ENCODE results near the gene HSPB1.
"Not testable (repeated sequence)": the region's sequence is repeated elsewhere in the genome, so short reads cannot be mapped to it uniquely, and the experiment has no call there.

HSPB1 gene

DNA sequence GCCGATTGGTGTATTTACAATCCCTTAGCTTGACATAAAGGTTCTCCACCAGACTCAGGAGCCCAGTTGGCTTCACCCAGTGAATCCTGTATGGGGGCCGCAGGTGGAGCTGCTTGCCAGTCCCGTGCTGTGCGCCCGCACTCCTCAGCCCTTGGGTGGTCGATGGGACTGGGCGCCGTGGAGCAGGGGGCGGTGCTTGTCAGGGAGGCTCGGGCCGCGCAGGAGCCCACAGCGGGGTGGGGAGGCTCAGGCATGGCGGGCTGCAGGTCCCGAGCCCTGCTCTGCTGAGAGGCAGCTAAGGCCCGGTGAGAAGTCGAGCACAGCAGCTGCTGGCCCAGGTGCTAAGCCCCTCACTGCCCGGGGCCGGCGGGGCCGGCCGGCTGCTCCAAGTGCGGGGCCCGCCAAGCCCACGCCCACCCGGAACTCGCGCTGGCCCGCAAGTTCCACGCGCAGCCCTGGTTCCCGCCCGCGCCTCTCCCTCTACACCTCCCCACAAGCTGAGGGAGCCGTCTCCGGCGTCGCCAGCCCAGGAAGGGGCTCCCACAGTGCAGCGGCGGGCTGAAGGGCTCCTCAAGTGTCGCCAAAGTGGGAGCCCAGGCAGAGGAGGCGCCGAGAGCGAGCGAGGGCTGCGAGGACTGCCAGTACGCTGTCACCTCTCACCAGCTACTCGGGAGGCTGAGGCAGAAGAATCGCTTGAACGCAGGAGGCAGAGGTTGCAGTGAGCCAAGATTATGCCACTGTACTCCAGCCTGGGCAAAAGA, 7.0 kb downstream of the HSPB1 start:
- not testable (repeated sequence) for DNase-seq

DNA sequence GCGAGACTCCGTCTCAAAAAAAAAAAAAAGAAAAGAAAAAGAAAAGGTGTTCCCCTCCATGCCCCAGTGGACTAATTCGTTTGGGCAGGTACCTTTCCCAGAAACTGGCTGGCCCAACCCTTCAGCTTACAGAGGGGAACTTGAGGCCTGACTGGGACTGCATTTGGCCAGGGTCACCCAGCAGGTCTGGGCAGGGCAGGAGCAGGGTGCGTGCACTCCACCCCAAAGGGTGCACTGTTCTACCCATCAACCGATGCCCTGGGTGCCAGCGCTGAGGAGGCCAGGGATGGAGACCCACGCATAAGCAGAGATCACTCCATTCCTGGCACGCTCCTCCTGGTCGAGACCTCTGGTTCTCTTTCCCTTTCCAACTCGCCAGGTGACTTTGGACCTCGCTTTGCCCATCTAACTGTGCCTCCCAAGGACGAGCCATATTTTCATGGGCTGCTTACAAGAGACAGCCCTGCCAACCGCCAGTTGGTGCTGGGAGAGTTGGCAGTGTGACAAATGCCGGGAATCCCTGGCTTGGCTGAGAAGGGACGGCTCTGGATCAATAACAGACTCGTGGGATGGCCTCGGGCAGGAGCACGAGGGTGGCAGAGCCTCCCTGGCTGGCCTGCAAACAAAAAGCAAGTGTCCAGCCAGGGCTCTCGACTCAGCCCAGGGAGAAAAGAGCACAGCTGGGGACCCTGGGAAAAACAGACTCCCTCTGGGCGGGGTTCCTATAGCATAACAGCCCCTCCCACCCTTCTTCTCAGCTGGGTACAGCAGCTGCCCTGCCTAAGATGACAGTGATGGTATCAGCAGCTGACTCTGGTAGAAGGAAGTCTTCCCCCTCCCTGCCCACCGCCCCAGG, 7.9 kb downstream of the HSPB1 start:
- peak; percentile 96 for DNase-seq

DNA sequence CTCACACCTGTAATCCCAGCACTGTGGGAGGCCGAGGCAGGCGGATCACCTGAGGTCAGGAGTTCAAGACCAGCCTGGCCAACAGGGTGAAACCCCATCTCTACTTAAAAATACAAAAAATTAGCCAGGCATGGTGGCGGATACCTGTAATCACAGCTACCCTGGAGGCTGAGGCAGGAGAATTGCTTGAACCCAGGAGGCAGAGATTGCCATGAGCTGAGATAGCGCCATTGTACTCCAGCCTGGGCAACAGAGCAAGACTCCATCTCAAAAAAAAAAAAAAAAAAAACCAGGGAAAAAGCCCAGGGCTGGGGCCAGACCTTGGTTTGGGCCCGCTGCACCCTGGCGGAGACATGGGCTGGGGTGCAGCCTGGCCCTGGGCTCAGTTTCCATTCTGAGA, 9.4 kb downstream of the HSPB1 start:
- DNase-seq, result not testable (repeated sequence)

DNA sequence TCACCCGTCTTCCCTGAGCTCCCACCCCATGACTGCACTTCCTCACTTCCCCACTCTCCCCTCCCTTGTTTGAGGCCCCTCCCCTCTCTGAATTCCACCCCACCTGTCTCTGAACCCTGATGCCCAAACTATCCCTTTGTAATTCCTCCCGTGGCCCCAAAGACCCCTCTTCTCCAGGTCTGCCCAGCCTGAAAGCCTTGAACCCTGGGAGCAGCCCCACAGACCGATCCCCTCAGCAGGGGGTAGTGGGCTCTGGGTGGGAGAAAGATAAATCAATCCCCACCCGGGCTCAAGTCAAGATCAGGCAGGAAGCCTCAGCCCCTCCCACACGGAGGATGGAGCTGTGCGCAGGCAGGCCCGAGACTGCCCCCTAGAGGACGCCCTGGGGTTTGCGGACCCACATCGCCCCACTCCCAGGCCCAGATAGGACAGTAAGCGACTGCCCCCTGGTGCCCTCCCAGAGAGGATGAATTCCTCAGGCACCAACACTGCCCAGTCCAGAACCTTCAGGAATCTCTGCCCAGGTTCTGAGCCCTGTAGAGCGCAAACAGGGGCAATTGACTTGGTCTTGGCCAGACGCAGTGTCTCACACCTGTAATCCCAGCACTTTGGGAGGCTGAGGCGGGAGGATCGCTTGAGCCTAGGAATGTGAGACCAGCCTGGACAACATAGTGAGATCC, 11.7 kb downstream of the HSPB1 start:
- DNase-seq, result peak; percentile 94

GRCh38 chr7:76314740-76315139, 12.3 kb downstream of the HSPB1 start:
- DNase-seq, result not testable (repeated sequence)

DNA sequence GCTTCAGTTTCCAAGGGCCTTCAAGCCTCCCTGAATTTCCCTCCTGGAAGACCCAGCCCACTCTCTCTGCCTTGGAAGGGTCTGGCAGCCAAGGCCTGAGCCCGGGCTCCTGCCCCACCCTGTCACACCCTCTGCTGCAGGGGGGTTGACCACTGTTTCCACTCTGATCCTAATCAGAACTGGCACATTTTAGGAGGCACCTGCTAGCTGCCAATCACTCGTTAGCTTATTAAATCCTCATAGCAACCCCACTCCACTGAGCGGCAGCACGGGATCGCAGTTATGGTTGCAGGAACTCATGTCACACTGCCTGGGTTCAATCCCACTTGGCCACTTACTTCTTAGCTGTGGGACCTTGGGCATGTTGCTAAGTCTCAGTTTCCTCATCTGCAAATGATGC, 12.9 kb downstream of the HSPB1 start:
- DNase-seq, result no peak

DNA sequence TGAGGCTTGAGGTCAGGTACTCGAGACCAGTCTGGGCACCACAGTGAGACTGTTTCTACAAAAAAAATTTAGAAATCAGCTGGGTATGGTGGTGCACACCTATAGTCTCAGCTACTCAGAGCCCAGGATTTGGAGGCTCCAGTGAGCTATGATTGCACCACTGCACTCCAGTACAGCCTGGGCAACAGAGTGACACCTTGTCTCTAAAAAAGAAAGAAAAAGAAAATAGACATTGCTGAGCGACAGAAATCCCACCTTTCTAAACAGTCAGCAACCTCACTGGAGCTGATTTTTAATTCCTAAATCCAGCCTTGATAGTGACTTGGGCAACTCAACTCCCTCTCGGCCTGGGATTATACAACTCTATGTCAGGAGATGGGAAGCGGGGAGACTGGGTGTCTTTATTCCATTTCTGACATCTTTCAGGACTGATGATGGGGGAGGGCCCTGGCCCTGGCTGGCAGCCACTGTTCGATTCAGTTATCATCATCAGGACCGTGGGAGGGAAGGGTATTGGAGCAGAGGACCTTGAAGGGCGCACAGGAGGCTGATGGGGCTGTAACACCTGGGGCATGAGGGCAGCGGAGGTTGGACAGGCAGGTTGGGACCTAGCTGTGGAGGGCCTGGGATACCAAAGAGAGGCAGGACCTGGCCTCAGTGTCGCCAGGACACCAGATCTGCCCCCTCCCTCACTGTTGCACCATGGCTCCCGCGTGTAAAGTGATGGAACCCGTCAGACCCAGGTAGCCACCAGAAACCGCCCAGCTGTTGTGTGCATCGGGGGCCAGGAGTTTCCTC, 14.7 kb downstream of the HSPB1 start:
- peak; percentile 57 for DNase-seq

DNA sequence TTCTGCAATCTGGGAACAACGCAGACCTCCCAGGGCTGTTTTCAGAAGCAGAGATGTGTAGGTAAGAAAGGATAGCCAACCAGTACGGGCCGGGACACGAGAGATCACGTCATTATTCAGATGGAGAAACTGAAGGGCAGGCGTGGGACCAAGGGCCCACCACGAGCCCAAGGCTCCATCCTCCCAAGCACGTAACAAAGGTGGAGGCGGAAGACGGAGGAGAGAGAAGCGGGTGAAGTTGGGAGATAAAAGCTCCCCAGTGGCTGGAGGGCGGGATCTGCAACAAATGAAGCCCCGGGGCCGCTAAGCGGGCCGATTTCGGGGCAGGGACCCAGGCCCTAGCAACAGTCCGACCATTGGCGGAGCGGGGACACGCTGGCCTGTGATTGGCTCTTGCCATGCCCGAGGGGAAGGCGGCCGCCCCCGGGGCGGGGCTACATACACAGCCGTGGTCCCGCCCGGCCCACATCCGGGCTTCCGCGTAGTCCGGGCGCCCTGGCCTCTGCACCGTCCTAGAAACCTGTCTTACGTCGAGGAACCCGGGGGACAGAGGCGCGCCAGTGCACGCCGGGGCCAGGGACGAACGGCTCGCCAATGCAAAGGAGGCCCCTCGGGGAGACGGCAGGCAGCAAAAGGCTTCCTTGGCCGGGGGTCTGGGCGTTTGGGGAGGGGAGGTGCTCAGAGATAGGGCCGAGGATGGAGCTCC, 15.5 kb downstream of the HSPB1 start:
- peak; percentile 99 for DNase-seq

DNA sequence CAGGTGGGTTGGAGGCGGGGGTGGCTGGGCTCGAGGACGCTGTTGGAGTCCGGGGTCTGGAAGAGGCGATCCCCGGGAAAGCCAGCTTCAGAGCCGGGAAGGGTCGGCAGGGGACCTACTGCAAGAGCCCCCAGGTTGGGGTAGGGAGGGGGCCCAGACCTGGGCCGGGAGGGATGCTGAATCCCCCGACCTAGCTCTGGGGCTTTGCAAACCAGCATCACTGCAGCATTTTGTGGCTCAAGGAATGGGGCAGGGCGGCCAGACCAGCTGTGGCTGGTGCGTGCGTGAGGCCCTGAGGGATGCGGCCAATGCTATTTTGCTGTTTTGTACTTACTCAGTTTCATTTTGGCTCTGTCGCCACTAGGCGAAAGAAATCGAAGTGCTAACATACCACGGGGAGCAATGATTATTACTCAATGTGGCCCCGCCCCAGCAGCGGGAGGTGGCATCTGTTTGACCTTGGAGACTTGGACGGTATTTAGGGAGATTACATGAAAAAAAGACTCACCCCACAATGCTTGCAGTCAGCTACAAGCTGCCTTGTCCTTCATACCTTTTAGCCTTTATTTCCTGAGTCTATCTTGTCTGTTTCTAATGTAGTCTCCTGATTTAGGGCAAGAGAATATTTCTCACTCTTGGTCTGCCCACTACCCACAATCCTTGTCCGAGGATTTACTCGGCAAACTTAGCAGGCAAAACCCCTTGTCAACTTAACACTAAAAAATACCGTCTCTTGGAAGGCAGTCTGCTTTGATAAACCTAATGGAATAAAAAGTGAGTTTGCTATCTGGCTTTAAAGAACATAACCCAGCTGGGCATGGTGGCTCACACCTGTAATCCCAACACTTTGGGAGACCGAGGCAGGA, 16.2 kb downstream of the HSPB1 start:
- peak; percentile 87 for DNase-seq

DNA sequence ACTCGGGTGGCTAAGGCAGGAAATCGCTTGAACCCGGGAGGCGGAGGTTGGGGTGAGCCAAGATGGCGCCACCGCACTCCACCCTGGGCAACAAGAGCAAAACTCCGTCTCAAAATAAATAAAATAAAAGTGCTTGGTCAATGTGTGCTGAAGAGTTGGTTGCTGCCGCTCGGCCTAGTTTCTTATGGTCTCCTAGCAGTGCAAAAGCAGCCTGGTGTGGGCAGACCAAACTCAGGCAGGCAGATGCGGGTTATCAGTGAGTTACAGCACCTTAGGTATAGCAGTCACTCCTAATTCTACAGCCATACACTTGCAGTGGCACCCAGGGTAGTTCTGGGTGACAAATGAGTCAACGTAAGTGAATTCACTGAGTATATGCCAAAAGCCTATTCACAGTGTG, 22.6 kb downstream of the HSPB1 start:
- DNase-seq, result no peak

- DNase-seq, result no peak
Measured at GRCh38 chr7:76325811-76326210, 23.3 kb downstream of the HSPB1 start.

GRCh38 chr7:76326646-76327233, 24.3 kb downstream of the HSPB1 start:
- no peak for DNase-seq

DNA sequence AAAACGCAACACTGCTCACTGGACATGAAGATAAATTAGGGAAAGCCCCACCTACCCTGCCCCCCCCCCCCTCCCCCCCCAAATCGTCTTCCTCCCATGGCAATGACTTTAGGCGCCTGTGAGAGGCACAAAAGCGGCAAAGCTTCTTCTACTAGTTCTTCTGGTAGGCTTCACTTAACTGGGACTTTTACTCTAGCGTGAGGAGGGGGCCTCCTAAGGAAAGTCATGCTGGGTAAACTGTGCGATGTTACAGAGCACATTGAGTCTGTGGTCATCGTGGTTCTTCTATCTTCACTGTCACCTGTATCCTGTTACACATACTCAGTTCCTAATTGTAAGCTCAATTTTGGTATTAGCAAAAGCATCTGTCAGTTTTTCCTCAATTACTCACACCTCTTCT, 25.1 kb downstream of the HSPB1 start:
- DNase-seq, result no peak

GRCh38 chr7:76328389-76328788, 25.9 kb downstream of the HSPB1 start:
- no peak for DNase-seq

GRCh38 chr7:76329479-76329878, 27.0 kb downstream of the HSPB1 start:
- DNase-seq, result no peak

GRCh38 chr7:76330261-76330660, 27.8 kb downstream of the HSPB1 start:
- DNase-seq, result no peak

DNA sequence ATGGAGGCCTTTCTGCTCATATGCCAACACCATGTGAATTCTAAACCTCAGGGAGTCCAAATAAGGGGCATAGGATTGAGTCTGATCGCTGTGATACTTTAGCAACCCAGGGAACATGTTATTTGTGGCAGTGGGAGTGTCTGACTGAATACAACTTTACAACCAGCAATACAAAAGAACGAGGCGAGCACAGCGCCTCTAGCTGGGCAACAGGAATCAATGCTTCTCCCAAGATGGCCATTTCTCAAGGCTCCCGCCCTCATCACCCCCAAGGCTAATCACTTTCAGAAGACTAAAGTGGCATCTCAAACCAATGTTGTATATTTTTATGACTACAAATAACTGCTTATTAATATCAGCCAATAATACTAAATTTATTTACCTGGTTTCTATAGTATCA, 28.2 kb downstream of the HSPB1 start:
- DNase-seq, result no peak

- DNase-seq, result no peak
Measured at GRCh38 chr7:76332078-76332477, 29.6 kb downstream of the HSPB1 start.

GRCh38 chr7:76333511-76334101, 31.1 kb downstream of the HSPB1 start:
- peak; percentile 29 for DNase-seq

- no peak for DNase-seq
Measured at GRCh38 chr7:76334320-76334967, 32.0 kb downstream of the HSPB1 start.
